BE2C (cell line): ENCODE measurements around the gene STARD3.

Source experiments
- DNase-seq: peaks from one replicate; pipeline ENCODE4 v3.0.0-alpha.2; 2020
- H3K27me3 ChIP-seq: fragments of 250-450 bp; sonication (Bioruptor Pico); 2 replicates; pipeline ENCODE4 v1.5.1; 2020; ENCODE audit warnings: mild to moderate bottlenecking
- H3K36me3 ChIP-seq: fragments of 250-450 bp; sonication (Bioruptor Pico); 2 replicates; pipeline ENCODE4 v1.5.1; 2020; ENCODE audit warnings: mild to moderate bottlenecking
- H3K4me1 ChIP-seq: fragments of 250-450 bp; sonication (Bioruptor Pico); 2 replicates; pipeline ENCODE4 v1.5.1; 2020
- H3K4me3 ChIP-seq: 2 replicates; pipeline ENCODE4 v1.5.1; 2011; ENCODE audit warnings: low read depth, low read length
- H3K9me3 ChIP-seq: fragments of 250-450 bp; sonication (Bioruptor Pico); 2 replicates; pipeline ENCODE4 v1.5.1; 2020
- TF ChIP-seq, protein P1 (sequence below): IDR thresholded peaks from 2 replicates; pipeline ENCODE4 v1.5.1; 2012; ENCODE audit warnings: mild to moderate bottlenecking, low read depth, low read length

The STARD3 gene

DNA sequence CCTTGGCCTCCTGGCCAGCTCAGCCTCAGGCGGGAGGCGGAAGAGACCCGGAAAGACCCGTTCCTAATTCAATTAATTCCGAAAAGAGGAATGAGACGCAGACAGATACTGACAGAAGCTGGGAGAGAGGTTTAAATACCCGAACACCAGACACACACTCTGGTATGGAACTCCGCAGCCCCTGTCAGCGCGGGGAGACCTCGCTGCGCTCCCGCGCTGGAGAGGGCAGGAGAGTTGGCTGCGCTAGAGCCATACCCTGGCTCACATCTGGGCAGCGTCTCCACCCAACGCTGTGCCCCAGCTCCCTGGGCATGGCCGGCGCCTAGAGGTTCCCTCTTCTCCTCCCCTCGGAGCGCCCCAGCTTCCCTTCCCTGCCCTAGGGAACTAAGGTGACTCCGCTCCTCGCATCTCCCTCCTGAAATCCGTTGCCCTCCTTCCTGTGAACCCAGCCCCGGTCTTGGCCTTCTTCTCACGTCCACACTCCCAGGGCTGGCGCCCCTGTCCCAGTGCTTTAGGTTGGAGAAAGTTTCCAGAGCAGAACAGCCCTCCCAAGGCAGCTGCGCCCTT lies 37.2 kb upstream of the STARD3 start:
- Histone ChIP-seq H3K9me3 (no peaks in the 10 kb centered on the region), H3K27me3 (peaks cover 100% of the 10 kb centered on the region), H3K4me1 (peaks cover 6% of the 10 kb centered on the region), H3K36me3 (no peaks in the 10 kb centered on the region), H3K4me3 (no peak overlapping the region)
- TF ChIP-seq, protein P1, sequence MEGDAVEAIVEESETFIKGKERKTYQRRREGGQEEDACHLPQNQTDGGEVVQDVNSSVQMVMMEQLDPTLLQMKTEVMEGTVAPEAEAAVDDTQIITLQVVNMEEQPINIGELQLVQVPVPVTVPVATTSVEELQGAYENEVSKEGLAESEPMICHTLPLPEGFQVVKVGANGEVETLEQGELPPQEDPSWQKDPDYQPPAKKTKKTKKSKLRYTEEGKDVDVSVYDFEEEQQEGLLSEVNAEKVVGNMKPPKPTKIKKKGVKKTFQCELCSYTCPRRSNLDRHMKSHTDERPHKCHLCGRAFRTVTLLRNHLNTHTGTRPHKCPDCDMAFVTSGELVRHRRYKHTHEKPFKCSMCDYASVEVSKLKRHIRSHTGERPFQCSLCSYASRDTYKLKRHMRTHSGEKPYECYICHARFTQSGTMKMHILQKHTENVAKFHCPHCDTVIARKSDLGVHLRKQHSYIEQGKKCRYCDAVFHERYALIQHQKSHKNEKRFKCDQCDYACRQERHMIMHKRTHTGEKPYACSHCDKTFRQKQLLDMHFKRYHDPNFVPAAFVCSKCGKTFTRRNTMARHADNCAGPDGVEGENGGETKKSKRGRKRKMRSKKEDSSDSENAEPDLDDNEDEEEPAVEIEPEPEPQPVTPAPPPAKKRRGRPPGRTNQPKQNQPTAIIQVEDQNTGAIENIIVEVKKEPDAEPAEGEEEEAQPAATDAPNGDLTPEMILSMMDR: no peak
- no peak for DNase-seq

DNA sequence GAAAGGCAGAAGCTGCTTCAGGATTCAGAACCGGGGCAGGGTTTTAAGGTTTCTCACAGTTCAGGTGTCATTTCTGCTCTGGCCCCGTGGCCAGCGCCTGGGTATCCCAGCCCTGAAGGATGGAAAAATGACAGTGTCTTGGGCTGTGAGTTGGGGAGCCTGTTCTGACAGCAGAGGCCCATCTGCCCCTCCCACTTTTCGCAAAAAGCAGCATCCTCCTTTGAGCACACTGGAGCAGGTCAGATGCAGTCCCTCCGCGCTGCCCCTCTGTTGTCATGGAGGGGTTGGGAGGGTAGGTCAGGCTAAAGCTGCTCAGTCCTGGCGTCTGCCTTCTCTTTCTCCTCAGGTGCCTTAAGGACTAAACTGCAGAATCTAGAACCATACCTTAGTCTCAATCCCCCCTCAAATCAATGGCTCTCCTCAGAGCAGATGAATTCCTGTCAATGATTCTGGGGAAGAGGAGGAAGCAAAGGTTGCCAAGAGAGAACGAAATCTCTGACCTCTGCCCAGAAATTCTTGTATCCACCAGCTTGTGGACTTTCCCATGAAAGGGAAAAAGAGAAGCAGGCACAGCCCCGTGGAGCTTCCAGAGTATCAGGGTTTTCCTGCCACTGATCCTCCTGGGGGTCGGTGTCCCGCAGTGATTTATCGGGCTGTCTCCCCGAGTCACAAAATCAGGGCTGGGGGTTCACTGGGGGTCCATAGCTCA lies 36.5 kb upstream of the STARD3 start:
- no peaks in the 10 kb centered on the region for H3K9me3 ChIP-seq
- H3K36me3 ChIP-seq: no peaks in the 10 kb centered on the region
- peaks cover 100% of the 10 kb centered on the region for H3K27me3 ChIP-seq
- no peak for DNase-seq
- TF ChIP-seq, protein P1: no peak
- no peak overlapping the region for H3K4me3 ChIP-seq
- H3K4me1 ChIP-seq: peaks cover 6% of the 10 kb centered on the region

DNA sequence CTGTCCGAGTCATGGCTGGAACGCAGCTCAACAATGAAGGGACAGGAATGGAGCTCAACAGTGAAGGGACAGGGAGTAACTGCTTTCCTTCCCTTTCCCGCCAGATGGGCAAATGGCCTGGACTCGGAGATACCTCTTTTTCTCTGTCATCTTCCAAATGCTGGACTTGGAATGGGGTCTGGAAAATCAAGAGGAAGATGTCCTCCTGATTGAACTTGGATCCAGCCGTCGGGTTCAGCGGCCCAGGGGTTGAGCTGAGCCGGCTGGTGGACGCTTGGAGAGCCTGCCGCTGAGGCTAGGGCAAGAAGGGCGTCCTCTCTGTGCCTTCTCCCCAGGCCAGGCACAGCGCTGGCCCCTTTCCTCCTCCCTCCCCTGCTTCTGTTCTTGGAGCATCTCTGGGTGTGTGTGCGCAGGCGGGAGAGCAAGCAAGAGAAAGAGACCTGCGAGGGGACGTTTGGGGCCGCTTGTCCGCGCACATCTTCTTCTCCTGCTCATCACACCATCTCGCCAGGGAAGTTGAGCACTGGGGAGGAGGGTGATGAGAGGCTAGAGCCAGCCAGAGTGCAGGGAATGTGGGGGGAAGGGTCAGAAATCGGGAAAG lies 35.8 kb upstream of the STARD3 start:
- Histone ChIP-seq H3K4me1 (peaks cover 6% of the 10 kb centered on the region), H3K27me3 (peaks cover 100% of the 10 kb centered on the region), H3K36me3 (no peaks in the 10 kb centered on the region), H3K4me3 (no peak overlapping the region), H3K9me3 (no peaks in the 10 kb centered on the region)
- no peak for DNase-seq
- TF ChIP-seq, protein P1: no peak

DNA sequence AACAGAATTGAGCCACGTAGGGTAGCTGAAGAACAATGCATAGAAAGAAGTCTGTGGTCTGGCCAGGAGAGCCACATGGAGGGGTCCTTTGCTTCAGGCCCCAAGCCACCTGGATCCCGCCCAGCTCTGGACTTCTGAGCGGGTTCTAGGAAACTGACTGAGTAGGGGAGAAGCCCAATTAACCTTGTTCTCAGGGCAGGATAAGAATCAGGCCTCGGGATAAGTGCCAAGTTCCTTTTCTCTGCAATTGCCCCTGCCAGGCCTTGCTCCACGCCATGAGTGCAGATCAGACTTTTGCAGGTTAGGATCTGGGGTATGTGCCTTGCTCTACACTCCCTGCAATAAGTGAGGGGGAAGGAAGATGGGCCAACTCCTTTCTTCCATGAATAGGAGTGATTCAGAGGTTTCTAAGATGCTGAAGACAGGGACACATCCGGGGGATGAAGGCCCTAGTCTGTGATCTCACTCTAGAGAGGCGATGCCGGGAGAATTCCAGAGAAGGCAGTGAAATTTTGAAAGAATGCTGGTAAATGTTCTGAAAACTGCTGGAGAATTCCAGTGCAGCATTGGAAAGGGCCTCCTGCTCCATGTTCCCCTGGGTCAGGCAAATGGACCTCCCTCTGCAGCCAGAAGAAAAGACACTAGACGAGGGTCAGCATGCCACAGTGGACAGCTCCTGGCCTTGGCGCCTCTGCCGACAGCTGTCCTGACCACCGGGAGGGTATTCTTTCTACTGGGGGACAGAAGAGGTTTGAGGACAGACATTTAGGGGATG lies 35.0 kb upstream of the STARD3 start:
- TF ChIP-seq, protein P1: no peak
- Histone ChIP-seq H3K36me3 (no peaks in the 10 kb centered on the region), H3K9me3 (no peaks in the 10 kb centered on the region), H3K27me3 (peaks cover 100% of the 10 kb centered on the region), H3K4me1 (peaks cover 6% of the 10 kb centered on the region), H3K4me3 (no peak overlapping the region)
- no peak for DNase-seq

DNA sequence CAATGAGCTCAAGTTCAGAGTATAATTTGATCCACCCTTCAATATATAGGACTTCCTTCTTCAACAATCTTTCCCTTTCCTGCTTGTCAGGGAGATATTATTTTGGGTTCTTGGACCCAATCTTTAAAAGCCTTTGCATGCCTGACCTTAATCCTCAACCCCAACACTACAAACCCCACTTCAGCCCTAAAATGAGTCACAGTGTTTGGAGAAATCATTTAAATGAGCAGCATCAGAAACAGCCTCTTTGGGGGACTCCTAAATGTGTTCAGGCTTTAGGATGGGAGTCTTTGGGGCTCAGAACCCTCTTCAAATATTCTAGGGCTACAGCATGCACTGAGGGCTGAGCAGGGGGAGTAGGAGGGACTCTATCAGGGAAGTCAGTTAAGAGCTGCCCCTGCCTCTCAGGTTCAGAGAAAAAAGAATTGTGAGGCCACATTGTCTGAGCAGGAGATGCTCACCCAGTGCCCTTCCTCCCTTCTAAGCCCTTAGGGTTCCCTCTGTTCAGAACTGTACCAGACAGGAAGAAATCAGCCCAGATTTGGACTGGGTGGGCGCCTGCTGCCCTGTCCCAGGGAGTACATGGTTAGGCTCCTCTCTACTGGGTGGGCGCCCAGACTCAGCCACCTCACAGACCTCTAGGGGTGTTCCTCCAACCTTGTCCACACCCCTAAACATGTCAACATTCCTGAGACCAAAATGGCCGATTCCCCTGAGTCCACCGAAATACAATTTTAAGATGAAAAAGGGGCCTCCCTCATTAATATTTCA lies 34.2 kb upstream of the STARD3 start:
- Histone ChIP-seq H3K36me3 (no peaks in the 10 kb centered on the region), H3K9me3 (no peaks in the 10 kb centered on the region), H3K27me3 (peaks cover 100% of the 10 kb centered on the region), H3K4me1 (peaks cover 6% of the 10 kb centered on the region), H3K4me3 (no peak overlapping the region)
- DNase-seq: no peak
- TF ChIP-seq, protein P1: no peak
